GM23338 (cell line): ENCODE data around the gene STK38. TPM values are rescaled to one million over a fixed set of nuclear protein-coding genes. Genes with fewer than 3 reads are reported as not detected.

ENCODE experiments used
- ATAC-seq: fragments of 200-7000 bp; cut with Tn5 transposase; 3 replicates; pipeline ENCODE4 v1.9.1; 2020
- DNase-seq: peaks from one replicate; pipeline ENCODE4 v3.0.0-alpha.2; 2015; ENCODE audit warnings: low spot score
- H2AFZ ChIP-seq: fragments of 200-600 bp; sonication (generic); 2 replicates; pipeline ENCODE4 v1.8.0; 2016; ENCODE audit warnings: antibody characterized with exemption, mild to moderate bottlenecking, moderate library complexity
- H3F3A ChIP-seq: fragments of 200-600 bp; sonication (generic); replicated peaks from 2 replicates; pipeline ENCODE4 v1.8.0; 2017; ENCODE audit warnings: antibody characterized with exemption, mixed run types, low read depth
- H3K27ac ChIP-seq: fragments of 200-600 bp; sonication (generic); 2 replicates; pipeline ENCODE4 v1.6.1; 2016; ENCODE audit warnings: low read depth
- H3K27me3 ChIP-seq: fragments of 200-600 bp; sonication (generic); 2 replicates; pipeline ENCODE4 v1.8.0; 2016; ENCODE audit warnings: mild to moderate bottlenecking, mixed run types, moderate library complexity; ENCODE audit not compliant: insufficient read depth
- H3K36me3 ChIP-seq: fragments of 200-600 bp; sonication (generic); 2 replicates; pipeline ENCODE4 v1.8.0; 2016; ENCODE audit warnings: mild to moderate bottlenecking; ENCODE audit not compliant: insufficient read depth
- H3K4me1 ChIP-seq: fragments of 200-600 bp; sonication (generic); 2 replicates; pipeline ENCODE4 v1.8.0; 2016; ENCODE audit warnings: mild to moderate bottlenecking, moderate library complexity; ENCODE audit not compliant: insufficient read depth
- H3K4me2 ChIP-seq: fragments of 200-600 bp; sonication (generic); 2 replicates; pipeline ENCODE4 v1.7.1; 2017; ENCODE audit warnings: mixed run types
- H3K4me3 ChIP-seq: fragments of 200-600 bp; sonication (generic); 2 replicates; pipeline ENCODE4 v1.6.1; 2016; ENCODE audit warnings: mixed run types
- H3K79me2 ChIP-seq: fragments of 200-600 bp; sonication (generic); replicated peaks from 2 replicates; pipeline ENCODE4 v1.8.0; 2017; ENCODE audit warnings: mild to moderate bottlenecking; ENCODE audit not compliant: insufficient read depth
- H3K9me2 ChIP-seq: fragments of 200-600 bp; sonication (generic); 2 replicates; pipeline ENCODE4 v1.8.0; 2017; ENCODE audit not compliant: insufficient read depth
- H4K20me1 ChIP-seq: fragments of 200-600 bp; sonication (generic); replicated peaks from 2 replicates; pipeline ENCODE4 v1.8.0; 2017; ENCODE audit warnings: mild to moderate bottlenecking; ENCODE audit not compliant: insufficient read depth
- H3K27ac Mint-ChIP-seq: 2 replicates; pipeline ENCODE4 v1.8.0; 2020; ENCODE audit warnings: inconsistent platforms, mild to moderate bottlenecking, moderate library complexity, mixed read lengths
- H3K27me3 Mint-ChIP-seq: 3 replicates; pipeline ENCODE4 v1.8.0; 2022; ENCODE audit warnings: low read depth, mild to moderate bottlenecking, moderate library complexity, mixed read lengths, inconsistent platforms; ENCODE audit not compliant: insufficient read depth, poor library complexity
- H3K36me3 Mint-ChIP-seq: 3 replicates; pipeline ENCODE4 v1.8.0; 2021; ENCODE audit warnings: low read depth, mild to moderate bottlenecking, inconsistent platforms, moderate library complexity, mixed read lengths
- H3K4me1 Mint-ChIP-seq: 3 replicates; pipeline ENCODE4 v1.8.0; 2020; ENCODE audit warnings: mild to moderate bottlenecking, inconsistent platforms, mixed read lengths
- H3K4me3 Mint-ChIP-seq: 3 replicates; pipeline ENCODE4 v1.8.0; 2021; ENCODE audit warnings: moderate library complexity, mild to moderate bottlenecking, inconsistent platforms, mixed read lengths
- H3K9me3 Mint-ChIP-seq: 3 replicates; pipeline ENCODE4 v1.8.0; 2020; ENCODE audit warnings: moderate library complexity, mild to moderate bottlenecking, inconsistent platforms, mixed read lengths
- CREB1 ChIP-seq: fragments of 250-450 bp; sonication (Bioruptor Pico); IDR thresholded peaks from 2 replicates; pipeline ENCODE4 v1.5.0; 2020; ENCODE audit warnings: low read depth, mild to moderate bottlenecking, moderate library complexity
- EZH2 ChIP-seq: fragments of 200-600 bp; sonication (generic); IDR thresholded peaks from one replicate; pipeline ENCODE4 v1.8.0; 2017; ENCODE audit warnings: antibody characterized with exemption, mild to moderate bottlenecking, low read depth; ENCODE audit not compliant: unreplicated experiment
- EZH2phosphoT487 ChIP-seq: fragments of 200-600 bp; sonication (generic); IDR thresholded peaks from one replicate; pipeline ENCODE4 v1.8.1; 2018; ENCODE audit warnings: antibody characterized with exemption; ENCODE audit not compliant: unreplicated experiment
- JUNB ChIP-seq: IDR thresholded peaks from one replicate; pipeline ENCODE4 v1.6.1; 2016; ENCODE audit warnings: antibody characterized with exemption; ENCODE audit not compliant: unreplicated experiment
- NANOG ChIP-seq: IDR thresholded peaks from 2 replicates; pipeline ENCODE4 v1.6.1; 2016; ENCODE audit warnings: antibody characterized with exemption, borderline replicate concordance
- POLR2AphosphoS5 ChIP-seq: IDR thresholded peaks from 2 replicates; pipeline ENCODE4 v1.6.1; 2016; ENCODE audit warnings: antibody characterized with exemption, low read depth
- polyA plus RNA-seq: library from polyadenylated mRNA; unstranded; fragments of >200 nt; fragmentation: Nextera tagmentation; extraction: Ambion mirVana; gene quantifications from 2 replicates; pipeline ENCODE4 v1.2.1, GENCODE V29; 2016
- total RNA-seq: library from RNA; depleted of rRNA; stranded (reverse); fragments of >200 nt; shearing (Covaris generic); gene quantifications from 2 replicates; pipeline ENCODE4 v1.2.3, GENCODE V29; 2014
- TF ChIP-seq, protein P1 (sequence below): IDR thresholded peaks from one replicate; pipeline ENCODE4 v1.6.1; 2018; ENCODE audit warnings: antibody characterized with exemption; ENCODE audit not compliant: unreplicated experiment
- TF ChIP-seq, protein P2 (sequence below): fragments of 250-450 bp; sonication (Bioruptor Pico); IDR thresholded peaks from 2 replicates; pipeline ENCODE4 v1.5.0; 2020; ENCODE audit warnings: mild to moderate bottlenecking, moderate library complexity

The STK38 gene
- total and polyA plus RNA-seq, 2 experiments from 2014 or later: 10.8 to 17.4 TPM

DNA sequence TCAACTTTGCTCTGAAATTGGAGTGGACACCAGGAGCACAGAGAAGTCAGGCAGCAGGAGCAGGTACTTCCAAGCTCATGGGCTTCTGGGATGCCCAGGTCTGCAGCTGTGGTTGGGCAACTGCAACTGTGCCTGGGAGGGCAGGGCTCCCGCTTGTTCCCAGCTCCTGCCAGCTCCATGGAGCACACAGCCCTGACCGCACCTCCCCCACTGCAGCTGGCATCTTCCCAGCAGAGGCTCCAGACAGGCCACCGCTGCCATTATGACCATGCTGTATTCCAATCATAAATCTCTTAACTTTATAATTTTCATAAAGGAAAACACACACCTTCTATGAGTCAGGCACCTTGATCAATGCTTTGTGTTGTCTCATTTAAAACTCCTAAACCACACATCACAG is 36.9 kb downstream of the STK38 start:
- ATAC-seq: no peak
- H3F3A ChIP-seq: no peaks in the 10 kb centered on the region
- peaks cover 3% of the 10 kb centered on the region for H3K27me3 Mint-ChIP-seq
- H3K9me2 ChIP-seq: no peaks in the 10 kb centered on the region
- no peaks in the 10 kb centered on the region for H3K4me1 ChIP-seq
- H4K20me1 ChIP-seq: no peaks in the 10 kb centered on the region
- peaks cover 19% of the 10 kb centered on the region for H3K36me3 ChIP-seq
- no peak overlapping the region for H3K4me2 ChIP-seq
- no peak for DNase-seq
- no peaks in the 10 kb centered on the region for H3K4me1 Mint-ChIP-seq
- TF ChIP-seq EZH2phosphoT487: no peak
- TF ChIP-seq, protein P1, sequence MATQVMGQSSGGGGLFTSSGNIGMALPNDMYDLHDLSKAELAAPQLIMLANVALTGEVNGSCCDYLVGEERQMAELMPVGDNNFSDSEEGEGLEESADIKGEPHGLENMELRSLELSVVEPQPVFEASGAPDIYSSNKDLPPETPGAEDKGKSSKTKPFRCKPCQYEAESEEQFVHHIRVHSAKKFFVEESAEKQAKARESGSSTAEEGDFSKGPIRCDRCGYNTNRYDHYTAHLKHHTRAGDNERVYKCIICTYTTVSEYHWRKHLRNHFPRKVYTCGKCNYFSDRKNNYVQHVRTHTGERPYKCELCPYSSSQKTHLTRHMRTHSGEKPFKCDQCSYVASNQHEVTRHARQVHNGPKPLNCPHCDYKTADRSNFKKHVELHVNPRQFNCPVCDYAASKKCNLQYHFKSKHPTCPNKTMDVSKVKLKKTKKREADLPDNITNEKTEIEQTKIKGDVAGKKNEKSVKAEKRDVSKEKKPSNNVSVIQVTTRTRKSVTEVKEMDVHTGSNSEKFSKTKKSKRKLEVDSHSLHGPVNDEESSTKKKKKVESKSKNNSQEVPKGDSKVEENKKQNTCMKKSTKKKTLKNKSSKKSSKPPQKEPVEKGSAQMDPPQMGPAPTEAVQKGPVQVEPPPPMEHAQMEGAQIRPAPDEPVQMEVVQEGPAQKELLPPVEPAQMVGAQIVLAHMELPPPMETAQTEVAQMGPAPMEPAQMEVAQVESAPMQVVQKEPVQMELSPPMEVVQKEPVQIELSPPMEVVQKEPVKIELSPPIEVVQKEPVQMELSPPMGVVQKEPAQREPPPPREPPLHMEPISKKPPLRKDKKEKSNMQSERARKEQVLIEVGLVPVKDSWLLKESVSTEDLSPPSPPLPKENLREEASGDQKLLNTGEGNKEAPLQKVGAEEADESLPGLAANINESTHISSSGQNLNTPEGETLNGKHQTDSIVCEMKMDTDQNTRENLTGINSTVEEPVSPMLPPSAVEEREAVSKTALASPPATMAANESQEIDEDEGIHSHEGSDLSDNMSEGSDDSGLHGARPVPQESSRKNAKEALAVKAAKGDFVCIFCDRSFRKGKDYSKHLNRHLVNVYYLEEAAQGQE: no peak
- TF ChIP-seq EZH2: no peak
- no peaks in the 10 kb centered on the region for H3K79me2 ChIP-seq
- no peak overlapping the region for H3K4me3 Mint-ChIP-seq
- no peak overlapping the region for H3K27ac ChIP-seq
- H3K9me3 Mint-ChIP-seq: peaks cover 8% of the 10 kb centered on the region; the same call in 1 of the 3 replicates
- no peak overlapping the region for H3K4me3 ChIP-seq
- no peak overlapping the region for H2AFZ ChIP-seq
- no peaks in the 10 kb centered on the region for H3K27me3 ChIP-seq
- H3K27ac Mint-ChIP-seq: no peak overlapping the region
- peaks cover 55% of the 10 kb centered on the region for H3K36me3 Mint-ChIP-seq

DNA sequence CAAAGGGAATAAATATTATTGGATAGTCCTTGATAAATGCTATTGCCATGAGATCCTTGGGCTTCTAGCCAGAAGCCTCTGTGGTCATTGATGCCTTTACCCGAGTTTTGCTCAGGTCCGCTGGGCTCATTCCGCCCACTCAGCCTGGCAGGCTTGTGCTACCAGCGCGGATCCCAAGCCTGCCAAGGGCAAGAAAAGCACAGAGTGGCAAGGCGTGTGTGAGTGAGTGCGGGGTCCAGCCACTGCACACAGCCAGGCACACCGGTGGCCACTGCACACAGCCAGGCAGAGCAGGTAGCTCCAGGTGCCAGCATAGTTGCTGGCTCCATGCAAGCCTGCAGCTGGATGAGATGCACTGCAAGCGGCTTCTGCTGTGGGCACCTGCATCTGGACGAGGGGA is 38.7 kb downstream of the STK38 start:
- H4K20me1 ChIP-seq: no peaks in the 10 kb centered on the region
- TF ChIP-seq CREB1: no peak
- no peak for TF ChIP-seq POLR2AphosphoS5
- TF ChIP-seq JUNB: no peak
- Mint-ChIP-seq H3K4me3 (no peak overlapping the region), H3K36me3 (peaks cover 46% of the 10 kb centered on the region), H3K4me1 (no peaks in the 10 kb centered on the region; the same call in 1 of the 3 replicates), H3K9me3 (peaks cover 8% of the 10 kb centered on the region; the same call in 1 of the 3 replicates), H3K27ac (no peak overlapping the region), H3K27me3 (peaks cover 3% of the 10 kb centered on the region)
- no peak overlapping the region for H3K4me2 ChIP-seq
- peaks cover 8% of the 10 kb centered on the region for H3K36me3 ChIP-seq
- H3K79me2 ChIP-seq: no peaks in the 10 kb centered on the region
- no peak overlapping the region for H2AFZ ChIP-seq
- no peak for ATAC-seq
- H3F3A ChIP-seq: no peaks in the 10 kb centered on the region
- DNase-seq: no peak
- no peak overlapping the region for H3K4me3 ChIP-seq
- H3K27me3 ChIP-seq: no peaks in the 10 kb centered on the region
- H3K4me1 ChIP-seq: no peaks in the 10 kb centered on the region
- H3K27ac ChIP-seq: no peak overlapping the region
- H3K9me2 ChIP-seq: no peaks in the 10 kb centered on the region

DNA sequence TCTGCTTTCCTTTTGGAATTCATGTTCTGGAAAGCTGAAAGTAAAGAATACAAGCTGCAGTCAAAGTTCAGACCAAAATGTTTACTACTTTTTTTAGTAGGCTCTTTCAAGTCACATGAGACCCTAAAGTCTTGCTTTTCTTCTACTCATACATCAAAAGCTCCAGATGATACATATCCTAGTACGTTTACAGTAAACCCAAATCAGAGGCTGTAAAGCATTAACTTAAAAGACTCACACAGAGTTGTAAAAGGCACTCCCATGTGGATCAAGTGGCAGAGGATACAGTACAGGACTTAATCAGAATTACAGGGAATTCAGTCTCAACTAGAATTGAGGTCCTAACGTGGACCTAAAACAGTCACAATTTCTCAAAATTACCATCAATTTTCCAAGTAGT is 40.7 kb downstream of the STK38 start:
- no peak overlapping the region for H3K27ac ChIP-seq
- H2AFZ ChIP-seq: no peak overlapping the region
- H3K9me2 ChIP-seq: no peaks in the 10 kb centered on the region
- Mint-ChIP-seq H3K4me3 (no peak overlapping the region), H3K27ac (no peak overlapping the region), H3K27me3 (peaks cover 3% of the 10 kb centered on the region), H3K36me3 (peaks cover 34% of the 10 kb centered on the region), H3K4me1 (no peaks in the 10 kb centered on the region; the same call in 1 of the 3 replicates), H3K9me3 (peaks cover 8% of the 10 kb centered on the region; the same call in 1 of the 3 replicates)
- H3K36me3 ChIP-seq: no peaks in the 10 kb centered on the region; the same call in none of the 2 replicates
- no peaks in the 10 kb centered on the region for H3K4me1 ChIP-seq
- no peaks in the 10 kb centered on the region for H3K79me2 ChIP-seq
- DNase-seq: no peak
- no peak overlapping the region for H3K4me2 ChIP-seq
- no peaks in the 10 kb centered on the region for H4K20me1 ChIP-seq
- no peak overlapping the region for H3K4me3 ChIP-seq
- no peaks in the 10 kb centered on the region for H3F3A ChIP-seq
- no peaks in the 10 kb centered on the region for H3K27me3 ChIP-seq
- no peak for ATAC-seq
- TF ChIP-seq, protein P2, sequence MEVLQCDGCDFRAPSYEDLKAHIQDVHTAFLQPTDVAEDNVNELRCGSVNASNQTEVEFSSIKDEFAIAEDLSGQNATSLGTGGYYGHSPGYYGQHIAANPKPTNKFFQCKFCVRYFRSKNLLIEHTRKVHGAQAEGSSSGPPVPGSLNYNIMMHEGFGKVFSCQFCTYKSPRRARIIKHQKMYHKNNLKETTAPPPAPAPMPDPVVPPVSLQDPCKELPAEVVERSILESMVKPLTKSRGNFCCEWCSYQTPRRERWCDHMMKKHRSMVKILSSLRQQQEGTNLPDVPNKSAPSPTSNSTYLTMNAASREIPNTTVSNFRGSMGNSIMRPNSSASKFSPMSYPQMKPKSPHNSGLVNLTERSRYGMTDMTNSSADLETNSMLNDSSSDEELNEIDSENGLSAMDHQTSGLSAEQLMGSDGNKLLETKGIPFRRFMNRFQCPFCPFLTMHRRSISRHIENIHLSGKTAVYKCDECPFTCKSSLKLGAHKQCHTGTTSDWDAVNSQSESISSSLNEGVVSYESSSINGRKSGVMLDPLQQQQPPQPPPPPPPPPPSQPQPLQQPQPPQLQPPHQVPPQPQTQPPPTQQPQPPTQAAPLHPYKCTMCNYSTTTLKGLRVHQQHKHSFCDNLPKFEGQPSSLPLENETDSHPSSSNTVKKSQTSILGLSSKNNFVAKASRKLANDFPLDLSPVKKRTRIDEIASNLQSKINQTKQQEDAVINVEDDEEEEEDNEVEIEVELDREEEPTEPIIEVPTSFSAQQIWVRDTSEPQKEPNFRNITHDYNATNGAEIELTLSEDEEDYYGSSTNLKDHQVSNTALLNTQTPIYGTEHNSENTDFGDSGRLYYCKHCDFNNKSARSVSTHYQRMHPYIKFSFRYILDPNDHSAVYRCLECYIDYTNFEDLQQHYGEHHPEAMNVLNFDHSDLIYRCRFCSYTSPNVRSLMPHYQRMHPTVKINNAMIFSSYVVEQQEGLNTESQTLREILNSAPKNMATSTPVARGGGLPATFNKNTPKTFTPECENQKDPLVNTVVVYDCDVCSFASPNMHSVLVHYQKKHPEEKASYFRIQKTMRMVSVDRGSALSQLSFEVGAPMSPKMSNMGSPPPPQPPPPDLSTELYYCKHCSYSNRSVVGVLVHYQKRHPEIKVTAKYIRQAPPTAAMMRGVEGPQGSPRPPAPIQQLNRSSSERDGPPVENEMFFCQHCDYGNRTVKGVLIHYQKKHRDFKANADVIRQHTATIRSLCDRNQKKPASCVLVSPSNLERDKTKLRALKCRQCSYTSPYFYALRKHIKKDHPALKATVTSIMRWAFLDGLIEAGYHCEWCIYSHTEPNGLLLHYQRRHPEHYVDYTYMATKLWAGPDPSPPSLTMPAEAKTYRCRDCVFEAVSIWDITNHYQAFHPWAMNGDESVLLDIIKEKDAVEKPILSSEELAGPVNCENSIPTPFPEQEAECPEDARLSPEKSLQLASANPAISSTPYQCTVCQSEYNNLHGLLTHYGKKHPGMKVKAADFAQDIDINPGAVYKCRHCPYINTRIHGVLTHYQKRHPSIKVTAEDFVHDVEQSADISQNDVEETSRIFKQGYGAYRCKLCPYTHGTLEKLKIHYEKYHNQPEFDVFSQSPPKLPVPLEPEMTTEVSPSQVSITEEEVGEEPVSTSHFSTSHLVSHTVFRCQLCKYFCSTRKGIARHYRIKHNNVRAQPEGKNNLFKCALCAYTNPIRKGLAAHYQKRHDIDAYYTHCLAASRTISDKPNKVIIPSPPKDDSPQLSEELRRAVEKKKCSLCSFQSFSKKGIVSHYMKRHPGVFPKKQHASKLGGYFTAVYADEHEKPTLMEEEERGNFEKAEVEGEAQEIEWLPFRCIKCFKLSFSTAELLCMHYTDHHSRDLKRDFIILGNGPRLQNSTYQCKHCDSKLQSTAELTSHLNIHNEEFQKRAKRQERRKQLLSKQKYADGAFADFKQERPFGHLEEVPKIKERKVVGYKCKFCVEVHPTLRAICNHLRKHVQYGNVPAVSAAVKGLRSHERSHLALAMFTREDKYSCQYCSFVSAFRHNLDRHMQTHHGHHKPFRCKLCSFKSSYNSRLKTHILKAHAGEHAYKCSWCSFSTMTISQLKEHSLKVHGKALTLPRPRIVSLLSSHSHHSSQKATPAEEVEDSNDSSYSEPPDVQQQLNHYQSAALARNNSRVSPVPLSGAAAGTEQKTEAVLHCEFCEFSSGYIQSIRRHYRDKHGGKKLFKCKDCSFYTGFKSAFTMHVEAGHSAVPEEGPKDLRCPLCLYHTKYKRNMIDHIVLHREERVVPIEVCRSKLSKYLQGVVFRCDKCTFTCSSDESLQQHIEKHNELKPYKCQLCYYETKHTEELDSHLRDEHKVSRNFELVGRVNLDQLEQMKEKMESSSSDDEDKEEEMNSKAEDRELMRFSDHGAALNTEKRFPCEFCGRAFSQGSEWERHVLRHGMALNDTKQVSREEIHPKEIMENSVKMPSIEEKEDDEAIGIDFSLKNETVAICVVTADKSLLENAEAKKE: no peak
- no peak for TF ChIP-seq NANOG
